ENCODE measurements around the gene SHANK3. TPM values are rescaled to one million over a fixed set of nuclear protein-coding genes. Genes with fewer than 3 reads are reported as not detected.

The SHANK3 gene
- total RNA-seq, 1 donor from 2014 or later: 10.6 TPM

DNA sequence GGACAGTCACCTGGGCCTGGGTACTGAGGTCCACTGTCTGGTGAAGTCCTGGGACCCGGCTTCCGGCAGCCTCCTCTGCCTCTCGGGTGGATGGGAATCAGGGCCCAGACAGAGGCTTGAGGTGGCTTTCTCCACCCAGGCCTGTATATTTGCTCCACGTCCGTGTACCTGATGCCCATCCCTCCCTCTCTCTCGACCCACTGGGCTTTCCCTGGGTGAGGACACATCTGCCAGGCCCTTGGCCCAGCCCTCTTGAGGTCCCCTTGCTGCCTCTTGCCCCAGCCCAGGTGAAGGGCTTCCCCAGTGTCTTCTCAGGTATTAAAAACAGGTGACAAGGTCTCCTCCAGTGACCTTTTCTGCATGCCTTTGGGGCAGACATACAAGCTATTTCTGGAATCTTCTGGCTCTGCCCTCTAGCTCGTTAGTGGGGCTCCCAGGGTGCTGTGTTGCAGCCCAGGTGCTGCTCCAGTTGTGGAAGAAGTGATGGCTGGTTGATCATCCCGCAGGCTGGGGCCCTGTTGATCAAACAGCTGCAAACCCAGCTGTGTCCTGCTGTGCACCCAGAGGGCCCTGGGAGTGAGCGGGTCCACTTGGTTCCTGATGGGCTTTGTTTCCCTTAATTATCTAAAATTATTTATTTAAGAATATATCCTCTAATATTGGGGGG, 39.9 kb downstream of the SHANK3 start:
- Mint-ChIP-seq H3K27ac (ENCODE audit: unreplicated experiment) (no peak overlapping the region), H3K4me1 (ENCODE audit: low read depth, unreplicated experiment) (no peaks in the 10 kb centered on the region), H3K36me3 (ENCODE audit: low read depth, unreplicated experiment) (peaks cover 21% of the 10 kb centered on the region), H3K4me3 (ENCODE audit: unreplicated experiment) (no peak overlapping the region), H3K9me3 (ENCODE audit: unreplicated experiment) (peaks cover 8% of the 10 kb centered on the region), H3K27me3 (ENCODE audit: low read depth, unreplicated experiment) (peaks cover 28% of the 10 kb centered on the region)
- H3K79me2 ChIP-seq (ENCODE audit: insufficient read depth, low read length): no peaks in the 10 kb centered on the region
- H3K4me3 ChIP-seq (ENCODE audit: insufficient read depth, low read depth, low read length): no peak overlapping the region
- H3K36me3 ChIP-seq (ENCODE audit: insufficient read depth, low read length): no peaks in the 10 kb centered on the region
- no peak overlapping the region for H3K9ac ChIP-seq (ENCODE audit: low read length)
- H3K27me3 ChIP-seq (ENCODE audit: insufficient read depth, low read length): no peaks in the 10 kb centered on the region
- H2AFZ ChIP-seq (ENCODE audit: low read depth, low read length): no peak overlapping the region
- no peak overlapping the region for H3K4me2 ChIP-seq (ENCODE audit: low read length)
- H4K20me1 ChIP-seq (ENCODE audit: insufficient read depth, low read length): peaks cover 11% of the 10 kb centered on the region
- TF ChIP-seq, protein P1, sequence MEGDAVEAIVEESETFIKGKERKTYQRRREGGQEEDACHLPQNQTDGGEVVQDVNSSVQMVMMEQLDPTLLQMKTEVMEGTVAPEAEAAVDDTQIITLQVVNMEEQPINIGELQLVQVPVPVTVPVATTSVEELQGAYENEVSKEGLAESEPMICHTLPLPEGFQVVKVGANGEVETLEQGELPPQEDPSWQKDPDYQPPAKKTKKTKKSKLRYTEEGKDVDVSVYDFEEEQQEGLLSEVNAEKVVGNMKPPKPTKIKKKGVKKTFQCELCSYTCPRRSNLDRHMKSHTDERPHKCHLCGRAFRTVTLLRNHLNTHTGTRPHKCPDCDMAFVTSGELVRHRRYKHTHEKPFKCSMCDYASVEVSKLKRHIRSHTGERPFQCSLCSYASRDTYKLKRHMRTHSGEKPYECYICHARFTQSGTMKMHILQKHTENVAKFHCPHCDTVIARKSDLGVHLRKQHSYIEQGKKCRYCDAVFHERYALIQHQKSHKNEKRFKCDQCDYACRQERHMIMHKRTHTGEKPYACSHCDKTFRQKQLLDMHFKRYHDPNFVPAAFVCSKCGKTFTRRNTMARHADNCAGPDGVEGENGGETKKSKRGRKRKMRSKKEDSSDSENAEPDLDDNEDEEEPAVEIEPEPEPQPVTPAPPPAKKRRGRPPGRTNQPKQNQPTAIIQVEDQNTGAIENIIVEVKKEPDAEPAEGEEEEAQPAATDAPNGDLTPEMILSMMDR (IDR thresholded peaks at IDR 0.05; ENCODE audit: insufficient read depth, low read depth, low read length): no peak
- TF ChIP-seq EZH2 (IDR thresholded peaks at IDR 0.05; ENCODE audit: insufficient read depth, low read length): no peak
- no peak overlapping the region for H3K27ac ChIP-seq (ENCODE audit: low read depth, low read length)
- no peaks in the 10 kb centered on the region for H3K4me1 ChIP-seq (ENCODE audit: insufficient read depth, low read length)
- DNase-seq (ENCODE audit: low read depth) (no peak), FAIRE-seq (no peak)
- H3K9me3 ChIP-seq (ENCODE audit: insufficient read depth, low read depth, low read length): no peaks in the 10 kb centered on the region

DNA sequence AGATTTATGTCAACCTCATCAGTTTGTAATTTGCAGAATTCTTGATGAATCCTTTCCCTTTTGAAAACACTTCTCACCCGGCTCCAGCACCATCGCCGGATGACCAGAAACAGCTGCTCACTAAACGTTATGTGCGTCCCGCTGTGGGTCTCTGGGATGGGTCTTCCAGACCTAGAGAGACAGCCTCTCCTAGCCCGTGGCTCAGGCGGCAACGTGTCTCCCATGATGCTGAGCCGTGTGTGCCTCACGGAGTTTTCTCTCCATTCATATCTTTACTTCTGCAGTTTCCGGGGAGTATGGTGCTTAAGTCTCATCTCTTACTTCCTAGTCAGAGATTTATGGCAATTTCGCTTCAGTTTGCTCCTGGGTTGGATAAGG, 40.4 kb downstream of the SHANK3 start:
- no peaks in the 10 kb centered on the region for H3K36me3 ChIP-seq (ENCODE audit: insufficient read depth, low read length)
- H2AFZ ChIP-seq (ENCODE audit: low read depth, low read length): no peak overlapping the region
- no peak overlapping the region for H3K9ac ChIP-seq (ENCODE audit: low read length)
- Mint-ChIP-seq H3K27ac (ENCODE audit: unreplicated experiment) (no peak overlapping the region), H3K4me3 (ENCODE audit: unreplicated experiment) (no peak overlapping the region), H3K4me1 (ENCODE audit: low read depth, unreplicated experiment) (no peaks in the 10 kb centered on the region), H3K27me3 (ENCODE audit: low read depth, unreplicated experiment) (peaks cover 33% of the 10 kb centered on the region), H3K36me3 (ENCODE audit: low read depth, unreplicated experiment) (peaks cover 25% of the 10 kb centered on the region), H3K9me3 (ENCODE audit: unreplicated experiment) (peaks cover 6% of the 10 kb centered on the region)
- H3K79me2 ChIP-seq (ENCODE audit: insufficient read depth, low read length): no peaks in the 10 kb centered on the region
- no peak overlapping the region for H3K4me2 ChIP-seq (ENCODE audit: low read length)
- peaks cover 11% of the 10 kb centered on the region for H4K20me1 ChIP-seq (ENCODE audit: insufficient read depth, low read length)
- H3K4me3 ChIP-seq (ENCODE audit: insufficient read depth, low read depth, low read length): no peak overlapping the region
- FAIRE-seq: no peak
- TF ChIP-seq, protein P1 (IDR thresholded peaks at IDR 0.05; ENCODE audit: insufficient read depth, low read depth, low read length): no peak
- TF ChIP-seq EZH2 (IDR thresholded peaks at IDR 0.05; ENCODE audit: insufficient read depth, low read length): no peak
- no peaks in the 10 kb centered on the region for H3K27me3 ChIP-seq (ENCODE audit: insufficient read depth, low read length)
- H3K4me1 ChIP-seq (ENCODE audit: insufficient read depth, low read length): no peaks in the 10 kb centered on the region
- no peaks in the 10 kb centered on the region for H3K9me3 ChIP-seq (ENCODE audit: insufficient read depth, low read depth, low read length)
- no peak overlapping the region for H3K27ac ChIP-seq (ENCODE audit: low read depth, low read length)
- no peak for DNase-seq (ENCODE audit: low read depth)

DNA sequence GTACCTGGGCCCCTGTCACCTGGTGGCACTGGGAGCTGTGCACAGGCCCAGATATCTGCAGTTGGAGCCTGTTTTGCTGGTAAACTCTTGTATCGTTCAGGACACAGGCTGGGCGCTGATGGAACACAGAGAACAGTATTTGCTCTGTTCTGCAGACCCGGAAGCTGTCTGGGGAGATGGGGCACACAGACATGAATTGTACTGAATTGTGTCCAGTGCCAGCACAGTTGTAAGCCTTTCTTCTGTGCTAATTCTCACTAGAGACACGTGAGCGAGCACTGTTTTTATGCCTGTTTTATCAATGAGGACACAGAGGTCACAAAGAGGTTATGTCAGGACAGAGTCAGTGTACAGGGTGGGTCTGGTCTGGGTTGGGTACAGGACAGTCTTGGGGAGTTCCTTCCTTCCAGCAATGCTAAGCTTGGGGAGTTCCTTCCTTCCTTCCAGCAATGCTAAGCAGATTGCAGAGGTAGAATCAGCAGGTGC, 41.0 kb downstream of the SHANK3 start:
- no peak overlapping the region for H3K9ac ChIP-seq (ENCODE audit: low read length)
- no peaks in the 10 kb centered on the region for H3K36me3 ChIP-seq (ENCODE audit: insufficient read depth, low read length)
- H3K27ac ChIP-seq (ENCODE audit: low read depth, low read length): no peak overlapping the region
- Mint-ChIP-seq H3K9me3 (ENCODE audit: unreplicated experiment) (peaks cover 6% of the 10 kb centered on the region), H3K36me3 (ENCODE audit: low read depth, unreplicated experiment) (peaks cover 30% of the 10 kb centered on the region), H3K4me3 (ENCODE audit: unreplicated experiment) (no peak overlapping the region), H3K27me3 (ENCODE audit: low read depth, unreplicated experiment) (peaks cover 39% of the 10 kb centered on the region), H3K4me1 (ENCODE audit: low read depth, unreplicated experiment) (no peaks in the 10 kb centered on the region), H3K27ac (ENCODE audit: unreplicated experiment) (no peak overlapping the region)
- H3K27me3 ChIP-seq (ENCODE audit: insufficient read depth, low read length): no peaks in the 10 kb centered on the region
- FAIRE-seq (no peak), DNase-seq (ENCODE audit: low read depth) (no peak)
- TF ChIP-seq EZH2 (IDR thresholded peaks at IDR 0.05; ENCODE audit: insufficient read depth, low read length): no peak
- TF ChIP-seq, protein P1 (IDR thresholded peaks at IDR 0.05; ENCODE audit: insufficient read depth, low read depth, low read length): no peak
- no peaks in the 10 kb centered on the region for H3K9me3 ChIP-seq (ENCODE audit: insufficient read depth, low read depth, low read length)
- H4K20me1 ChIP-seq (ENCODE audit: insufficient read depth, low read length): peaks cover 11% of the 10 kb centered on the region
- H2AFZ ChIP-seq (ENCODE audit: low read depth, low read length): no peak overlapping the region
- H3K4me2 ChIP-seq (ENCODE audit: low read length): no peak overlapping the region
- no peaks in the 10 kb centered on the region for H3K4me1 ChIP-seq (ENCODE audit: insufficient read depth, low read length)
- H3K79me2 ChIP-seq (ENCODE audit: insufficient read depth, low read length): no peaks in the 10 kb centered on the region
- H3K4me3 ChIP-seq (ENCODE audit: insufficient read depth, low read depth, low read length): no peak overlapping the region
